HL-60 (cell line): ENCODE measurements around the gene SP1.
"Not testable (repeated sequence)": the region's sequence is repeated elsewhere in the genome, so short reads cannot be mapped to it uniquely, and the experiment has no call there.

Source experiments
- DNase-seq, 2 experiments: peaks; one replicate each; pipeline ENCODE4 v3.0.0-alpha.2; 2010 to 2020; ENCODE audit warnings: low read depth in 1 of 2, low spot score in 1 of 2
- H3K27ac ChIP-seq: fragments of 250-450 bp; sonication (Bioruptor Pico); replicated peaks from 2 replicates; pipeline ENCODE4 v1.5.1; 2020; ENCODE audit warnings: mild to moderate bottlenecking, moderate library complexity
- H3K27me3 ChIP-seq: fragments of 250-450 bp; sonication (Bioruptor Pico); 2 replicates; pipeline ENCODE4 v1.5.1; 2021; ENCODE audit warnings: mild to moderate bottlenecking, moderate library complexity; ENCODE audit not compliant: insufficient read depth, poor library complexity, severe bottlenecking
- H3K4me3 ChIP-seq: replicated peaks from 2 replicates; pipeline ENCODE4 v1.5.1; 2011; ENCODE audit warnings: mild to moderate bottlenecking, control low read depth, low read length; ENCODE audit not compliant: insufficient read depth
- CTCF ChIP-seq: IDR thresholded peaks from one replicate; pipeline ENCODE4 v1.5.1; 2011; ENCODE audit warnings: low read length, control low read depth, inconsistent platforms; ENCODE audit not compliant: insufficient read depth
- GABPA ChIP-seq: IDR thresholded peaks from 2 replicates; pipeline ENCODE4 v1.6.1; 2012; ENCODE audit warnings: low read depth
- POLR2AphosphoS5 ChIP-seq: IDR thresholded peaks from 2 replicates; pipeline ENCODE4 v1.6.1; 2012; ENCODE audit warnings: low read depth
- REST ChIP-seq: IDR thresholded peaks from 2 replicates; pipeline ENCODE4 v1.6.1; 2012; ENCODE audit warnings: low read depth; ENCODE audit not compliant: insufficient replicate concordance
- SPI1 ChIP-seq: IDR thresholded peaks from 2 replicates; pipeline ENCODE4 v1.6.1; 2012; ENCODE audit warnings: low read depth, mild to moderate bottlenecking, borderline replicate concordance

The SP1 gene

GRCh38 chr12:53428741-53429140, 48.8 kb downstream of the SP1 start:
- Histone ChIP-seq H3K27me3 (no peaks in the 10 kb centered on the region), H3K4me3 (no peak overlapping the region), H3K27ac (no peak overlapping the region)
- no peak for DNase-seq
- TF ChIP-seq POLR2AphosphoS5, result no peak

GRCh38 chr12:53430116-53430515, 50.1 kb downstream of the SP1 start:
- Histone ChIP-seq H3K4me3 (no peak overlapping the region), H3K27me3 (no peaks in the 10 kb centered on the region), H3K27ac (no peak overlapping the region)
- DNase-seq, result no peak
- TF ChIP-seq GABPA (no peak), CTCF (no peak), REST (no peak), SPI1 (no peak), POLR2AphosphoS5 (no peak)

GRCh38 chr12:53431187-53431586, 51.2 kb downstream of the SP1 start:
- Histone ChIP-seq H3K4me3 (no peak overlapping the region), H3K27me3 (no peaks in the 10 kb centered on the region), H3K27ac (no peak overlapping the region)
- DNase-seq, result no peak
- TF ChIP-seq SPI1 (no peak), GABPA (no peak), POLR2AphosphoS5 (no peak), REST (no peak), CTCF (no peak)

GRCh38 chr12:53435326-53435725, 55.4 kb downstream of the SP1 start:
- DNase-seq, H3K4me3 ChIP-seq, H3K27ac ChIP-seq: not testable (repeated sequence)

GRCh38 chr12:53439582-53439981, 59.6 kb downstream of the SP1 start:
- DNase-seq, H3K4me3 ChIP-seq, H3K27ac ChIP-seq, H3K27me3 ChIP-seq: not testable (repeated sequence)

More at GRCh38 chr12:53435326-53435725, 55.4 kb downstream of the SP1 start:
- H3K27me3 ChIP-seq, result not testable (repeated sequence)
